HG03135 (cell line): ENCODE data around the gene CDKN1B.

Source experiments
- ATAC-seq: cut with Tn5 transposase; IDR thresholded peaks from one replicate; pipeline ENCODE4 v1.9.1; 2021; ENCODE audit warnings: mild to moderate bottlenecking, moderate library complexity; ENCODE audit not compliant: unreplicated experiment

CDKN1B gene

GRCh38 chr12:12700254-12700653, 16.9 kb upstream of the CDKN1B start:
- no peak for ATAC-seq

- ATAC-seq = no peak
These were observed 15.7 kb upstream of the CDKN1B start for GRCh38 chr12:12701457-12701856.

- peak; percentile 69 for ATAC-seq
These were observed 12.5 kb upstream of the CDKN1B start for GRCh38 chr12:12704593-12705230.

- ATAC-seq = no peak
These were observed 11.2 kb upstream of the CDKN1B start for GRCh38 chr12:12705838-12706520.

GRCh38 chr12:12713932-12714275, 3.3 kb upstream of the CDKN1B start:
- ATAC-seq = no peak

GRCh38 chr12:12714276-12715021, 2.7 kb upstream of the CDKN1B start:
- ATAC-seq = peak; percentile 23

DNA sequence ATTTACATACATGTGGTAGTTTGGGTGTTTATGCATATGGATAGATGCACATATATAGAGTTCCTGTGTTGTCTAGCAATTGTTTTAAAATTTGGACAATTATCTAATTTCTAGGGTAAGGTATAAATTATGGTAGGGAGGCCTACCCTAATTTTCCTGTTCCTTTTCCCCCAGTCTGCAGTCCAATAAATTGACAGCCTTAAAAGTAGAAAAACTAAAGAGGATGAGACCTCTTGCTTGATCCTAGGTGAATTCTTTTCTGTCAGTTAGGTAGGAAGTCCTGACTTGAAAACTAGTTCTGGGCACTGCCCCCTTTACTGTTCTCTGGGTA, 2.1 kb upstream of the CDKN1B start:
- ATAC-seq = no peak

- ATAC-seq = peak; percentile 40
These were observed 1.6 kb upstream of the CDKN1B start for GRCh38 chr12:12715459-12716150.

GRCh38 chr12:12716151-12716792, 896 bp upstream of the CDKN1B start:
- ATAC-seq = no peak

DNA sequence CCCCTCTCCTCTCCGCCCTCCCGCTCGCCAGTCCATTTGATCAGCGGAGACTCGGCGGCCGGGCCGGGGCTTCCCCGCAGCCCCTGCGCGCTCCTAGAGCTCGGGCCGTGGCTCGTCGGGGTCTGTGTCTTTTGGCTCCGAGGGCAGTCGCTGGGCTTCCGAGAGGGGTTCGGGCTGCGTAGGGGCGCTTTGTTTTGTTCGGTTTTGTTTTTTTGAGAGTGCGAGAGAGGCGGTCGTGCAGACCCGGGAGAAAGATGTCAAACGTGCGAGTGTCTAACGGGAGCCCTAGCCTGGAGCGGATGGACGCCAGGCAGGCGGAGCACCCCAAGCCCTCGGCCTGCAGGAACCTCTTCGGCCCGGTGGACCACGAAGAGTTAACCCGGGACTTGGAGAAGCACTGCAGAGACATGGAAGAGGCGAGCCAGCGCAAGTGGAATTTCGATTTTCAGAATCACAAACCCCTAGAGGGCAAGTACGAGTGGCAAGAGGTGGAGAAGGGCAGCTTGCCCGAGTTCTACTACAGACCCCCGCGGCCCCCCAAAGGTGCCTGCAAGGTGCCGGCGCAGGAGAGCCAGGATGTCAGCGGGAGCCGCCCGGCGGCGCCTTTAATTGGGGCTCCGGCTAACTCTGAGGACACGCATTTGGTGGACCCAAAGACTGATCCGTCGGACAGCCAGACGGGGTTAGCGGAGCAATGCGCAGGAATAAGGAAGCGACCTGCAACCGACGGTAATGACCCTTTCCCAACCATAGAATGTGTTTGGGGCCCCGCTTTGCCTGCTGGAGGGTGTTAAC, 615 bp downstream of the CDKN1B start:
- ATAC-seq = no peak

- no peak for ATAC-seq
These were observed 1.2 kb downstream of the CDKN1B start for GRCh38 chr12:12718381-12718759.

DNA sequence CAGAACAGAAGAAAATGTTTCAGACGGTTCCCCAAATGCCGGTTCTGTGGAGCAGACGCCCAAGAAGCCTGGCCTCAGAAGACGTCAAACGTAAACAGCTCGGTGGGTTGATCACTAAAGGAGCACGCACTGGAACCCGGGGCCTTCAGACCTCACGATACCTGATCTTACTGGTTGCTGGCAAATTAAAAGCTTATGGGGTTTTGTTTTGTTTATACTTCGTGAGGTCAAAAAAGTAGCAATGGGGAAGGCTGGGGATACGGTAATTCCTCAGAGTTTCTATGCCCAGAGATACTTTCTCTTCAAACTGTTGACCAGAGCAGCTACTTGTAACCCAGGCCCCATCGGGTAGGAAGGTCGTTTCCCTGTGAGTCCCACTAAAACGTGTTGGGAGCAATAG, 1.7 kb downstream of the CDKN1B start:
- ATAC-seq = no peak

- ATAC-seq = no peak
These were observed 2.3 kb downstream of the CDKN1B start for GRCh38 chr12:12719496-12719895.

GRCh38 chr12:12720052-12720451, 2.9 kb downstream of the CDKN1B start:
- ATAC-seq = no peak

DNA sequence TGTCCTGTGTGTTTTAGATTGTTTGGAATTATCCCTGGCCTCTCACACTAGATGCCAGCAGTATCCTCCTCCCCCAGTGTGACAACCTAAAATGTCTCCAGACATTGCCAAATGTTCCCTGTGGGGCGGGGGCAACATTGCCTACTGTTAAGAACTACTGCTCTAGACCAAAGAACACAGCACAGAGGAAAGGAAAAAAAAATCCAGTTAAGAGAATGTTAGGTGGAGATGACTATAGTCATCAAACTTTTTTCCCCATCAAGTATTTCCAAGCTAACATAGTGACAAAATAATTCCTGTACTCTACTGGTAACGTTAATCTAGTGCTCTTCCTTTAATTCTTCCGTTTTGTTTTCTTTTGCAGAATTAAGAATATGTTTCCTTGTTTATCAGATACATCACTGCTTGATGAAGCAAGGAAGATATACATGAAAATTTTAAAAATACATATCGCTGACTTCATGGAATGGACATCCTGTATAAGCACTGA, 3.5 kb downstream of the CDKN1B start:
- no peak for ATAC-seq

DNA sequence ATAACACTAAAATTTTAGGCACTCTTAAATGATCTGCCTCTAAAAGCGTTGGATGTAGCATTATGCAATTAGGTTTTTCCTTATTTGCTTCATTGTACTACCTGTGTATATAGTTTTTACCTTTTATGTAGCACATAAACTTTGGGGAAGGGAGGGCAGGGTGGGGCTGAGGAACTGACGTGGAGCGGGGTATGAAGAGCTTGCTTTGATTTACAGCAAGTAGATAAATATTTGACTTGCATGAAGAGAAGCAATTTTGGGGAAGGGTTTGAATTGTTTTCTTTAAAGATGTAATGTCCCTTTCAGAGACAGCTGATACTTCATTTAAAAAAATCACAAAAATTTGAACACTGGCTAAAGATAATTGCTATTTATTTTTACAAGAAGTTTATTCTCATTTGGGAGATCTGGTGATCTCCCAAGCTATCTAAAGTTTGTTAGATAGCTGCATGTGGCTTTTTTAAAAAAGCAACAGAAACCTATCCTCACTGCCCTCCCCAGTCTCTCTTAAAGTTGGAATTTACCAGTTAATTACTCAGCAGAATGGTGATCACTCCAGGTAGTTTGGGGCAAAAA, 4.1 kb downstream of the CDKN1B start:
- no peak for ATAC-seq

DNA sequence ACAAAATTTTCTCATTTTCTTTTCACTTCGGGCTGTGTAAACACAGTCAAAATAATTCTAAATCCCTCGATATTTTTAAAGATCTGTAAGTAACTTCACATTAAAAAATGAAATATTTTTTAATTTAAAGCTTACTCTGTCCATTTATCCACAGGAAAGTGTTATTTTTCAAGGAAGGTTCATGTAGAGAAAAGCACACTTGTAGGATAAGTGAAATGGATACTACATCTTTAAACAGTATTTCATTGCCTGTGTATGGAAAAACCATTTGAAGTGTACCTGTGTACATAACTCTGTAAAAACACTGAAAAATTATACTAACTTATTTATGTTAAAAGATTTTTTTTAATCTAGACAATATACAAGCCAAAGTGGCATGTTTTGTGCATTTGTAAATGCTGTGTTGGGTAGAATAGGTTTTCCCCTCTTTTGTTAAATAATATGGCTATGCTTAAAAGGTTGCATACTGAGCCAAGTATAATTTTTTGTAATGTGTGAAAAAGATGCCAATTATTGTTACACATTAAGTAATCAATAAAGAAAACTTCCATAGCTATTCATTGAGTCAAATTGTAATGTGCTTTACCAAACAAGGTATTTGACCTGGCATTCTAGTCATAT, 4.8 kb downstream of the CDKN1B start:
- no peak for ATAC-seq

GRCh38 chr12:12722435-12723148, 5.4 kb downstream of the CDKN1B start:
- no peak for ATAC-seq

DNA sequence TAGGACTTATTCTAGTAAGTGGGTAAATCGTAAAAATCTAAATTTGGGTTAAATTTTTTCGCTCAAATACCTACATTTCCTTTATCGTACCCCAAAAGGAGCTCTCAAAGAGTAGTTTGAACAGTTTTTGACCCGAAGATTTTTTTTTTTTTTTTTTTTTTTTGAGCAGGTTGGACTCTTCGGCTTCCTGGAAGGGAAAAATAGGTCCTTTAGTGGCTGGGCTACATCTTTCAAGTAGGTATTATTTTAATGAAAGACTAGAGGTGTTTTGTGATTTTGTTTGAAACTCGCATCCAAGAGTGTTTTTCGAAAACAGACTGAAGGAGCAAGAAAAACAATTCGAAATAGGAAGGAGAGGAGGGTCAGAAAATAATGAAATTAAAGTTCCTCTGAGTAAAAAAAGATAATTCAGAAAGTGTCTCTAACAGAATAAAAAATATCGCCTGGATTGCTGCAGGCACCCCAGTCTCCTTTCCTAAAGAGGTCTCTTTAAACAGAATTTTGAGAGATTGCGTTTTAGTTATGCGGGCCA, 6.0 kb downstream of the CDKN1B start:
- no peak for ATAC-seq
